Measurements from ENCODE around the gene ZNF385B.

- TF ChIP-seq CTCF (IDR thresholded peaks at IDR 0.05) (no peak), EP300 (IDR thresholded peaks at IDR 0.05) (no peak)
Measured at GRCh38 chr2:179432751-179433150, 428.7 kb downstream of the ZNF385B start.

Data from ovary (tissue), 3 donors.